Mucosa of stomach (tissue), 1 donor: Measurements from ENCODE around the gene EPB41L4B.

ENCODE experiments used
- H3K27me3 ChIP-seq: one replicate; pipeline ENCODE4 v1.7.0; 2013; ENCODE audit warnings: mild to moderate bottlenecking, low read length; ENCODE audit not compliant: control insufficient read depth, insufficient read depth
- H3K36me3 ChIP-seq: one replicate; pipeline ENCODE4 v1.7.0; 2013; ENCODE audit warnings: low read length; ENCODE audit not compliant: control insufficient read depth, insufficient read depth
- H3K4me1 ChIP-seq: one replicate; pipeline ENCODE4 v1.7.0; 2013; ENCODE audit warnings: mild to moderate bottlenecking, low read length; ENCODE audit not compliant: control insufficient read depth, insufficient read depth
- H3K4me3 ChIP-seq: one replicate; pipeline ENCODE4 v1.7.0; 2013; ENCODE audit warnings: low read length
- H3K9ac ChIP-seq: one replicate; pipeline ENCODE4 v1.7.0; 2013; ENCODE audit warnings: mild to moderate bottlenecking, low read length, moderate library complexity
- H3K9me3 ChIP-seq: one replicate; pipeline ENCODE4 v1.7.0; 2013; ENCODE audit warnings: mild to moderate bottlenecking, low read length, moderate library complexity; ENCODE audit not compliant: control insufficient read depth
- donor health status: Pancreatic carcinoma.

Gene EPB41L4B

GRCh38 chr9:109309282-109309681, 11.6 kb downstream of the EPB41L4B start:
- H3K36me3 ChIP-seq, result no peaks in the 10 kb centered on the region
- H3K9ac ChIP-seq, result no peak overlapping the region
- H3K4me3 ChIP-seq, result no peak overlapping the region
- H3K9me3 ChIP-seq, result no peaks in the 10 kb centered on the region
- peaks cover 39% of the 10 kb centered on the region for H3K4me1 ChIP-seq
- H3K27me3 ChIP-seq, result no peaks in the 10 kb centered on the region

- H3K4me1 ChIP-seq, result peaks cover 28% of the 10 kb centered on the region
- H3K4me3 ChIP-seq, result no peak overlapping the region
- H3K27me3 ChIP-seq, result no peaks in the 10 kb centered on the region
- H3K9ac ChIP-seq, result no peak overlapping the region
- H3K36me3 ChIP-seq, result no peaks in the 10 kb centered on the region
- H3K9me3 ChIP-seq, result no peaks in the 10 kb centered on the region
These were observed 13.2 kb downstream of the EPB41L4B start for GRCh38 chr9:109307380-109308240.

GRCh38 chr9:109305801-109306200, 15.1 kb downstream of the EPB41L4B start:
- no peaks in the 10 kb centered on the region for H3K36me3 ChIP-seq
- H3K27me3 ChIP-seq, result no peaks in the 10 kb centered on the region
- no peak overlapping the region for H3K9ac ChIP-seq
- H3K4me3 ChIP-seq, result no peak overlapping the region
- no peaks in the 10 kb centered on the region for H3K9me3 ChIP-seq
- H3K4me1 ChIP-seq, result peaks cover 28% of the 10 kb centered on the region

GRCh38 chr9:109304347-109304746, 16.5 kb downstream of the EPB41L4B start:
- H3K4me1 ChIP-seq, result peaks cover 21% of the 10 kb centered on the region

GRCh38 chr9:109303900-109304299, 17.0 kb downstream of the EPB41L4B start:
- Histone ChIP-seq H3K27me3 (no peaks in the 10 kb centered on the region), H3K36me3 (no peaks in the 10 kb centered on the region), H3K9me3 (no peaks in the 10 kb centered on the region), H3K9ac (no peak overlapping the region), H3K4me1 (peaks cover 18% of the 10 kb centered on the region), H3K4me3 (no peak overlapping the region)

More at GRCh38 chr9:109304347-109304746, 16.5 kb downstream of the EPB41L4B start:
- Histone ChIP-seq H3K4me3 (no peak overlapping the region), H3K36me3 (no peaks in the 10 kb centered on the region), H3K9me3 (no peaks in the 10 kb centered on the region), H3K27me3 (no peaks in the 10 kb centered on the region), H3K9ac (no peak overlapping the region)

GRCh38 chr9:109302606-109303005, 18.3 kb downstream of the EPB41L4B start:
- Histone ChIP-seq H3K9ac (no peak overlapping the region), H3K4me1 (peaks cover 10% of the 10 kb centered on the region), H3K4me3 (no peak overlapping the region), H3K27me3 (no peaks in the 10 kb centered on the region), H3K36me3 (no peaks in the 10 kb centered on the region), H3K9me3 (no peaks in the 10 kb centered on the region)

- Histone ChIP-seq H3K36me3 (no peaks in the 10 kb centered on the region), H3K9ac (no peak overlapping the region), H3K4me1 (no peaks in the 10 kb centered on the region), H3K9me3 (no peaks in the 10 kb centered on the region), H3K4me3 (no peak overlapping the region), H3K27me3 (no peaks in the 10 kb centered on the region)
These were observed 19.8 kb downstream of the EPB41L4B start for GRCh38 chr9:109301012-109301411.

GRCh38 chr9:109299891-109300290, 21.0 kb downstream of the EPB41L4B start:
- Histone ChIP-seq H3K9me3 (no peaks in the 10 kb centered on the region), H3K27me3 (no peaks in the 10 kb centered on the region), H3K4me1 (peaks cover 5% of the 10 kb centered on the region), H3K36me3 (no peaks in the 10 kb centered on the region), H3K4me3 (no peak overlapping the region), H3K9ac (no peak overlapping the region)

- Histone ChIP-seq H3K9ac (no peak overlapping the region), H3K36me3 (no peaks in the 10 kb centered on the region), H3K4me3 (no peak overlapping the region), H3K9me3 (no peaks in the 10 kb centered on the region), H3K4me1 (peaks cover 7% of the 10 kb centered on the region), H3K27me3 (no peaks in the 10 kb centered on the region)
These were observed 23.0 kb downstream of the EPB41L4B start for GRCh38 chr9:109297899-109298298.

GRCh38 chr9:109295221-109296130, 25.4 kb downstream of the EPB41L4B start:
- H3K36me3 ChIP-seq, result no peaks in the 10 kb centered on the region
- H3K9me3 ChIP-seq, result no peaks in the 10 kb centered on the region
- peaks cover 7% of the 10 kb centered on the region for H3K4me1 ChIP-seq
- no peaks in the 10 kb centered on the region for H3K27me3 ChIP-seq
- no peak overlapping the region for H3K9ac ChIP-seq
- no peak overlapping the region for H3K4me3 ChIP-seq

GRCh38 chr9:109290385-109290784, 30.5 kb downstream of the EPB41L4B start:
- Histone ChIP-seq H3K9me3 (no peaks in the 10 kb centered on the region), H3K4me1 (peaks cover 32% of the 10 kb centered on the region), H3K4me3 (no peak overlapping the region), H3K9ac (no peak overlapping the region), H3K27me3 (no peaks in the 10 kb centered on the region), H3K36me3 (no peaks in the 10 kb centered on the region)

- Histone ChIP-seq H3K27me3 (no peaks in the 10 kb centered on the region), H3K9me3 (no peaks in the 10 kb centered on the region), H3K4me3 (no peak overlapping the region), H3K9ac (no peak overlapping the region), H3K4me1 (peaks cover 27% of the 10 kb centered on the region), H3K36me3 (no peaks in the 10 kb centered on the region)
These were observed 30.9 kb downstream of the EPB41L4B start for GRCh38 chr9:109289931-109290330.
